Measurements from ENCODE around the gene NPAT.

GRCh38 chr11:108224366-108224765, 1.9 kb upstream of the NPAT start:
- no peak for TF ChIP-seq CTCF (IDR thresholded peaks at IDR 0.05)
- TF ChIP-seq POLR2A (IDR thresholded peaks at IDR 0.05), result no peak
- TF ChIP-seq POLR2AphosphoS5 (IDR thresholded peaks at IDR 0.05), result no peak

Data from breast epithelium (tissue), 3 donors.